Measurements from ENCODE around the gene SYNC. TPM values are rescaled to one million over a fixed set of nuclear protein-coding genes. Genes with fewer than 3 reads are reported as not detected.
"Not testable (repeated sequence)": the region's sequence is repeated elsewhere in the genome, so short reads cannot be mapped to it uniquely, and the experiment has no call there.

SYNC gene
- total RNA-seq, 3 donors from 2014 or later: not detected

GRCh38 chr1:32650752-32651460 is 51.7 kb downstream of the SYNC start, which contains the start of gene RBBP4:
TSS of gene RBBP4 (plus strand) at chr1:32651208. CDS start at chr1:32651307, 99 bp downstream.
- Mint-ChIP-seq H3K4me1 (ENCODE audit: low read depth) (peaks cover 48% of the 10 kb centered on the region), H3K36me3 (ENCODE audit: insufficient read depth) (peaks cover 33% of the 10 kb centered on the region), H3K4me3 (peak within 1 kb of the TSS; percentile 99), H3K9me3 (no peaks in the 10 kb centered on the region), H3K27me3 (ENCODE audit: low read depth) (no peaks in the 10 kb centered on the region)
- peak; percentile 91 for ATAC-seq
- peak; percentile 99 for DNase-seq

GRCh38 chr1:32650248-32650751 is 52.3 kb downstream of the SYNC start, which contains the start of gene ZBTB8OS:
TSS of gene ZBTB8OS (minus strand) at chr1:32650550. CDS start at chr1:32650529, 21 bp downstream.
- Mint-ChIP-seq H3K9me3 (no peaks in the 10 kb centered on the region), H3K27me3 (ENCODE audit: low read depth) (no peaks in the 10 kb centered on the region), H3K36me3 (ENCODE audit: insufficient read depth) (peaks cover 30% of the 10 kb centered on the region), H3K4me1 (ENCODE audit: low read depth) (peaks cover 44% of the 10 kb centered on the region), H3K4me3 (peak within 1 kb of the TSS; percentile 99)
- peak; percentile 76 to 78 for ATAC-seq
- peak; percentile 80 for DNase-seq

- Mint-ChIP-seq H3K27me3 (ENCODE audit: low read depth) (no peaks in the 10 kb centered on the region), H3K36me3 (ENCODE audit: insufficient read depth) (peaks cover 13% of the 10 kb centered on the region), H3K4me3 (peak overlapping the region; percentile 99), H3K9me3 (no peaks in the 10 kb centered on the region), H3K4me1 (ENCODE audit: low read depth) (peaks cover 26% of the 10 kb centered on the region)
- DNase-seq: peak; percentile 11
- no peak for ATAC-seq
Observed at GRCh38 chr1:32647308-32648134, 55.0 kb downstream of the SYNC start.

- Mint-ChIP-seq H3K27me3 (ENCODE audit: low read depth) (no peaks in the 10 kb centered on the region), H3K4me1 (ENCODE audit: low read depth) (peaks cover 15% of the 10 kb centered on the region), H3K9me3 (no peaks in the 10 kb centered on the region)
Observed at GRCh38 chr1:32644426-32644825, 58.1 kb downstream of the SYNC start.

GRCh38 chr1:32642292-32642827 is 60.2 kb downstream of the SYNC start:
- H3K4me1 Mint-ChIP-seq (ENCODE audit: low read depth); H3K4me3 Mint-ChIP-seq; DNase-seq; H3K9me3 Mint-ChIP-seq; H3K27me3 Mint-ChIP-seq (ENCODE audit: low read depth); H3K36me3 Mint-ChIP-seq (ENCODE audit: insufficient read depth); ATAC-seq: not testable (repeated sequence)

More at GRCh38 chr1:32644426-32644825, 58.1 kb downstream of the SYNC start:
- Mint-ChIP-seq H3K36me3 (ENCODE audit: insufficient read depth) (peaks cover 5% of the 10 kb centered on the region), H3K4me3 (no peak overlapping the region)
- ATAC-seq: no peak
- no peak for DNase-seq

GRCh38 chr1:32639489-32640075 is 63.0 kb downstream of the SYNC start:
- H3K4me3 Mint-ChIP-seq: no peak overlapping the region
- no peaks in the 10 kb centered on the region for H3K9me3 Mint-ChIP-seq
- DNase-seq: no peak
- peaks cover 13% of the 10 kb centered on the region for H3K4me1 Mint-ChIP-seq (ENCODE audit: low read depth)
- no peak for ATAC-seq
- H3K27me3 Mint-ChIP-seq (ENCODE audit: low read depth): no peaks in the 10 kb centered on the region
- peaks cover 15% of the 10 kb centered on the region for H3K36me3 Mint-ChIP-seq (ENCODE audit: insufficient read depth)

GRCh38 chr1:32636914-32637645 is 65.5 kb downstream of the SYNC start:
- H3K4me3 Mint-ChIP-seq: no peak overlapping the region
- peaks cover 29% of the 10 kb centered on the region for H3K36me3 Mint-ChIP-seq (ENCODE audit: insufficient read depth)
- H3K9me3 Mint-ChIP-seq: no peaks in the 10 kb centered on the region
- H3K27me3 Mint-ChIP-seq (ENCODE audit: low read depth): no peaks in the 10 kb centered on the region
- ATAC-seq: no peak
- peaks cover 17% of the 10 kb centered on the region for H3K4me1 Mint-ChIP-seq (ENCODE audit: low read depth)
- no peak for DNase-seq

GRCh38 chr1:32635508-32636277 is 66.9 kb downstream of the SYNC start:
- Mint-ChIP-seq H3K27me3 (ENCODE audit: low read depth) (no peaks in the 10 kb centered on the region), H3K9me3 (no peaks in the 10 kb centered on the region), H3K4me3 (no peak overlapping the region), H3K4me1 (ENCODE audit: low read depth) (peaks cover 17% of the 10 kb centered on the region), H3K36me3 (ENCODE audit: insufficient read depth) (peaks cover 31% of the 10 kb centered on the region)
- ATAC-seq (no peak), DNase-seq (no peak)

GRCh38 chr1:32632829-32633228 is 69.7 kb downstream of the SYNC start:
- Mint-ChIP-seq H3K36me3 (ENCODE audit: insufficient read depth) (peaks cover 33% of the 10 kb centered on the region), H3K27me3 (ENCODE audit: low read depth) (no peaks in the 10 kb centered on the region), H3K9me3 (no peaks in the 10 kb centered on the region), H3K4me3 (no peak overlapping the region), H3K4me1 (ENCODE audit: low read depth) (peaks cover 17% of the 10 kb centered on the region)
- no peak for ATAC-seq
- no peak for DNase-seq

- ATAC-seq; H3K4me3 Mint-ChIP-seq; H3K9me3 Mint-ChIP-seq; H3K27me3 Mint-ChIP-seq (ENCODE audit: low read depth); DNase-seq: not testable (repeated sequence)
- peaks cover 31% of the 10 kb centered on the region for H3K36me3 Mint-ChIP-seq (ENCODE audit: insufficient read depth)
- H3K4me1 Mint-ChIP-seq (ENCODE audit: low read depth): peaks cover 17% of the 10 kb centered on the region
Observed at GRCh38 chr1:32630173-32630572, 72.4 kb downstream of the SYNC start.

All from activated T-cell treated with anti-CD3 and anti-CD28 coated beads, Interleukin-2, amount 50 U/mL, for 4 hours (primary cell).